Keratinocyte (primary cell): Measurements from ENCODE around the gene SORD. TPM values are rescaled to one million over a fixed set of nuclear protein-coding genes. Genes with fewer than 3 reads are reported as not detected.
A peak's percentile ranks its signal among the peaks of the same experiment; 100 is the strongest.

Source experiments
- DNase-seq: peaks from one replicate; pipeline ENCODE4 v3.0.0-alpha.2; 2011; ENCODE audit warnings: low read depth, missing footprints, low spot score
- FAIRE-seq: peaks from 2 replicates; lab custom pipeline; 2011; peaks lifted over from hg19 to GRCh38; lab: Jason Lieb, UNC
- H2AFZ ChIP-seq: 2 replicates; pipeline ENCODE4 v1.6.0; 2012; ENCODE audit warnings: low read length, control low read depth, inconsistent platforms; ENCODE audit not compliant: control insufficient read depth
- H3K27ac ChIP-seq: 2 replicates; pipeline ENCODE4 v1.5.1; 2011; ENCODE audit warnings: low read length; ENCODE audit not compliant: control insufficient read depth, insufficient read depth
- H3K27me3 ChIP-seq: 3 replicates; pipeline ENCODE4 v1.6.0; 2011; ENCODE audit warnings: low read length; ENCODE audit not compliant: control insufficient read depth, insufficient read depth; ENCODE audit errors: extremely low read depth
- H3K36me3 ChIP-seq, 2 experiments: 2 replicates in 1 of 2; 3 replicates in 1 of 2; pipeline ENCODE4 v1.5.1; 2011; ENCODE audit warnings: low read length in 2 of 2, mild to moderate bottlenecking in 1 of 2; ENCODE audit not compliant: control insufficient read depth in 2 of 2, insufficient read depth in 2 of 2; ENCODE audit errors: extremely low read depth in 1 of 2
- H3K4me1 ChIP-seq: 3 replicates; pipeline ENCODE4 v1.5.1; 2011; ENCODE audit warnings: low read length; ENCODE audit not compliant: control insufficient read depth, insufficient read depth; ENCODE audit errors: extremely low read depth
- H3K4me2 ChIP-seq: 3 replicates; pipeline ENCODE4 v1.6.0; 2011; ENCODE audit warnings: low read depth, low read length; ENCODE audit not compliant: control insufficient read depth, insufficient read depth; ENCODE audit errors: extremely low read depth
- H3K4me3 ChIP-seq, 3 experiments: fragments of 200-600 bp in 1 of 3; sonication (generic) in 1 of 3; 2 replicates in 2 of 3; 3 replicates in 1 of 3; pipeline ENCODE4 v1.5.1; 2011 to 2016; ENCODE audit warnings: low read length in 3 of 3, mild to moderate bottlenecking in 3 of 3, control low read depth in 2 of 3, inconsistent platforms in 1 of 3, low read depth in 1 of 3, mixed read lengths in 1 of 3, mixed run types in 1 of 3, moderate library complexity in 1 of 3; ENCODE audit not compliant: control insufficient read depth in 2 of 3, insufficient read depth in 2 of 3; ENCODE audit errors: extremely low read depth in 1 of 3
- H3K79me2 ChIP-seq: 2 replicates; pipeline ENCODE4 v1.6.0; 2012; ENCODE audit warnings: low read length; ENCODE audit not compliant: control insufficient read depth, insufficient read depth
- H3K9ac ChIP-seq: 3 replicates; pipeline ENCODE4 v1.6.0; 2011; ENCODE audit warnings: low read length; ENCODE audit not compliant: control insufficient read depth, insufficient read depth; ENCODE audit errors: extremely low read depth
- H3K9me1 ChIP-seq: 3 replicates; pipeline ENCODE4 v1.6.0; 2011; ENCODE audit warnings: low read length; ENCODE audit not compliant: control insufficient read depth, insufficient read depth; ENCODE audit errors: extremely low read depth
- H3K9me3 ChIP-seq: 2 replicates; pipeline ENCODE4 v1.5.1; 2012; ENCODE audit warnings: low read depth, low read length; ENCODE audit not compliant: control insufficient read depth
- H4K20me1 ChIP-seq: 3 replicates; pipeline ENCODE4 v1.6.0; 2011; ENCODE audit warnings: low read length; ENCODE audit not compliant: control insufficient read depth, insufficient read depth; ENCODE audit errors: extremely low read depth
- EZH2 ChIP-seq: IDR thresholded peaks from one replicate; pipeline ENCODE4 v1.6.1; 2012; ENCODE audit warnings: inconsistent platforms, mild to moderate bottlenecking, low read length, moderate library complexity
- dilution Hi-C: fragments of 300-500 bp; cut with MboI; formaldehyde crosslinking; loops from one replicate; pipeline ENCODE4 v1.7.0; 2020; ENCODE audit warnings: low sequenced_read_pairs; ENCODE audit not compliant: extremely low pct_ligation_motif_present
- polyA plus RNA-seq, 5 experiments: library from polyadenylated mRNA; depleted of rRNA in 3 of 5; stranded (reverse) in 3 of 5; stranded (forward) in 1 of 5; unstranded in 1 of 5; fragments of >200 nt; gene quantifications; 1 replicate in 1 of 5; 2 replicates in 3 of 5; 3 replicates in 1 of 5; pipeline versions ENCODE4 v1.2.1 to v1.2.3, GENCODE V29; 2011 to 2012; ENCODE audit warnings: missing spikeins in 2 of 5, low read depth in 1 of 5, low replicate concordance in 1 of 5
- TF ChIP-seq, protein P1 (sequence below), 3 experiments: IDR thresholded peaks in 1 of 3; conservative IDR thresholded peaks in 1 of 3; optimal IDR thresholded peaks in 1 of 3; 2 replicates in 2 of 3; 3 replicates in 1 of 3; pipeline versions ENCODE3 to v1.5.1; 2011; ENCODE audit warnings: low read length in 3 of 3, mild to moderate bottlenecking in 3 of 3, moderate library complexity in 2 of 3, control low read depth in 1 of 3, inconsistent platforms in 1 of 3; ENCODE audit not compliant: insufficient read depth in 2 of 3; ENCODE audit errors: extremely low read depth in 1 of 3

SORD gene
- polyA plus RNA-seq, 1 donor (not counting 4 experiments of a cell fraction or from before 2014, with no cell fraction given), result 46.7 TPM

DNA sequence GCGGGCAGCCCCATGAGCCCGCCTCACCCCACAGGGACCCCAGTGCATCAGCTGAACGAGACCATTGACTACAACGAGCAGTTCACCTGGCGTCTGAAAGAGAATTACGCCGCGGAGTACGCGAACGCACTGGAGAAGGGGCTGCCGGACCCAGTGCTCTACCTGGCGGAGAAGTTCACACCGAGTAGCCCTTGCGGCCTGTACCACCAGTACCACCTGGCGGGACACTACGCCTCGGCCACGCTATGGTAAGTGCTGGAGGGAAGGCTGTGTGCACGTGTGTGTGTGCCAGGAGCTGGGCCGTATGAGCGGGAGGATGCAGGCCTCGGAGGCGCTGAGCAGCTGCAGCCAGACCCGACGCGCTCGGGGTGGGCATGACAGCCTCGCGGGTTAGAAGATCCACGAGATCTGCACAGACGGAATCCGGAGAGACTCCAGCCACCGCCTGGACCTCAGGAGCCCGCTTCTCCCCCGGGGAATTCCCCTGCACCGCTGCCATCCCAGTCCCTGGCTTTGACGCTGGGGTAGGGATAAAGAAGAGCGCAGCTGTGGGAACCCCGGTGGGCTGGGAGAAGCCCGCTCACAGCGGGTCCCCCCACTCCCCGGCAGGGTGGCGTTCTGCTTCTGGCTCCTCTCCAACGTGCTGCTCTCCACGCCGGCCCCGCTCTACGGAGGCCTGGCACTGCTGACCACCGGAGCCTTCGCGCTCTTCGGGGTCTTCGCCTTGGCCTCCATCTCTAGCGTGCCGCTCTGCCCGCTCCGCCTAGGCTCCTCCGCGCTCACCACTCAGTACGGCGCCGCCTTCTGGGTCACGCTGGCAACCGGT, 93.7 kb downstream of the SORD start:
- FAIRE-seq (no peak), DNase-seq (no peak)
- peak; percentile 95 for TF ChIP-seq EZH2
- TF ChIP-seq, protein P1, sequence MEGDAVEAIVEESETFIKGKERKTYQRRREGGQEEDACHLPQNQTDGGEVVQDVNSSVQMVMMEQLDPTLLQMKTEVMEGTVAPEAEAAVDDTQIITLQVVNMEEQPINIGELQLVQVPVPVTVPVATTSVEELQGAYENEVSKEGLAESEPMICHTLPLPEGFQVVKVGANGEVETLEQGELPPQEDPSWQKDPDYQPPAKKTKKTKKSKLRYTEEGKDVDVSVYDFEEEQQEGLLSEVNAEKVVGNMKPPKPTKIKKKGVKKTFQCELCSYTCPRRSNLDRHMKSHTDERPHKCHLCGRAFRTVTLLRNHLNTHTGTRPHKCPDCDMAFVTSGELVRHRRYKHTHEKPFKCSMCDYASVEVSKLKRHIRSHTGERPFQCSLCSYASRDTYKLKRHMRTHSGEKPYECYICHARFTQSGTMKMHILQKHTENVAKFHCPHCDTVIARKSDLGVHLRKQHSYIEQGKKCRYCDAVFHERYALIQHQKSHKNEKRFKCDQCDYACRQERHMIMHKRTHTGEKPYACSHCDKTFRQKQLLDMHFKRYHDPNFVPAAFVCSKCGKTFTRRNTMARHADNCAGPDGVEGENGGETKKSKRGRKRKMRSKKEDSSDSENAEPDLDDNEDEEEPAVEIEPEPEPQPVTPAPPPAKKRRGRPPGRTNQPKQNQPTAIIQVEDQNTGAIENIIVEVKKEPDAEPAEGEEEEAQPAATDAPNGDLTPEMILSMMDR (optimal IDR thresholded peaks at IDR 0.05 in 1 of 3, IDR thresholded peaks at IDR 0.05 in 1 of 3, conservative IDR thresholded peaks at IDR 0.05 in 1 of 3; ENCODE audit: extremely low read depth in 1 of 3, insufficient read depth in 2 of 3, low read length in 3 of 3), result peak in 1 of 3 experiments; percentile 24
- H3K27ac ChIP-seq, result no peak overlapping the region
- H2AFZ ChIP-seq, result no peak overlapping the region
- H3K4me1 ChIP-seq, result peaks cover 15% of the 10 kb centered on the region
- H3K4me3 ChIP-seq, result no peak overlapping the region
- dilution Hi-C loops, result no loop called here
- peaks cover 62% of the 10 kb centered on the region for H3K27me3 ChIP-seq
- peaks cover 5% of the 10 kb centered on the region for H4K20me1 ChIP-seq
- H3K9ac ChIP-seq, result no peak overlapping the region
- peak overlapping the region; percentile 5 for H3K4me2 ChIP-seq
- H3K9me1 ChIP-seq, result no peaks in the 10 kb centered on the region
- H3K9me3 ChIP-seq, result no peaks in the 10 kb centered on the region
- H3K79me2 ChIP-seq, result no peaks in the 10 kb centered on the region
- H3K36me3 ChIP-seq, result peaks cover 0 to 3% of the 10 kb centered on the region in 2 experiments

DNA sequence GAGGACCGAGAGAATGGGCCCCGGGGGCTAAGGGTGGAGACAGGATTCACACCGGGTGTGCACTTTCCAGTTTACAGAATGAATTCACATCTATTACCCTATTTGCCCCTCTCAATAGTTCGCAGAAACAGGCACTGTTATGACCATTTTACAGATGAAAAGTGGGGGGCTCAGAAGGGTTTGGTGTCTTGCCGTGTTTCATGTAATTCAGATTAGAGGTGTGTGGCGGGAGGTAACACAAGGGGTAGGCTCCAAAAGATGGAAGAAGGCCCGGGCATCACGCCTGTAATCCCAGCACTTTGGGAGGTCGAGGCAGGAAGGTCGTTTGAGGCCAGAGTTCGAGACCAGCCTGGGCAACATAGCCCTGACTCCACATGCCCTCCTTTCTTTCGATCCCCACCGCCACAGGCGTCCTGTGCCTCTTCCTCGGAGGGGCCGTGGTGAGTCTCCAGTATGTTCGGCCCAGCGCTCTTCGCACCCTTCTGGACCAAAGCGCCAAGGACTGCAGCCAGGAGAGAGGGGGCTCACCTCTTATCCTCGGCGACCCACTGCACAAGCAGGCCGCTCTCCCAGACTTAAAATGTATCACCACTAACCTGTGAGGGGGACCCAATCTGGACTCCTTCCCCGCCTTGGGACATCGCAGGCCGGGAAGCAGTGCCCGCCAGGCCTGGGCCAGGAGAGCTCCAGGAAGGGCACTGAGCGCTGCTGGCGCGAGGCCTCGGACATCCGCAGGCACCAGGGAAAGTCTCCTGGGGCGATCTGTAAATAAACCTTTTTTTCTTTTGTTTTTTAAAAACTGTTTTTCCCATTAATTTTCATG, 94.5 kb downstream of the SORD start:
- DNase-seq (no peak), FAIRE-seq (no peak)
- dilution Hi-C loops, result no loop called here
- no peaks in the 10 kb centered on the region for H3K9me3 ChIP-seq
- H4K20me1 ChIP-seq, result peaks cover 8% of the 10 kb centered on the region
- peak overlapping the region; percentile 48 for H3K4me2 ChIP-seq
- peaks cover 16% of the 10 kb centered on the region for H3K4me1 ChIP-seq
- H3K79me2 ChIP-seq, result no peaks in the 10 kb centered on the region
- no peak overlapping the region for H3K4me3 ChIP-seq
- TF ChIP-seq EZH2, result no peak
- TF ChIP-seq, protein P1 (optimal IDR thresholded peaks at IDR 0.05 in 1 of 3, IDR thresholded peaks at IDR 0.05 in 1 of 3, conservative IDR thresholded peaks at IDR 0.05 in 1 of 3; ENCODE audit: extremely low read depth in 1 of 3, insufficient read depth in 2 of 3, low read length in 3 of 3), result no peak
- H3K27me3 ChIP-seq, result peaks cover 54% of the 10 kb centered on the region
- no peak overlapping the region for H3K9ac ChIP-seq
- no peaks in the 10 kb centered on the region for H3K9me1 ChIP-seq
- no peak overlapping the region for H2AFZ ChIP-seq
- H3K36me3 ChIP-seq, result peaks cover 0 to 3% of the 10 kb centered on the region in 2 experiments
- no peak overlapping the region for H3K27ac ChIP-seq
